Parathyroid adenoma (tissue), 2 donors: ENCODE measurements around the gene NUMBL.
"Not testable (repeated sequence)": the region's sequence is repeated elsewhere in the genome, so short reads cannot be mapped to it uniquely, and the experiment has no call there.

Experiments
- H2AFZ ChIP-seq: fragments of 300-600 bp; sonication (generic); one replicate; pipeline ENCODE4 v1.7.0; 2017; ENCODE audit warnings: antibody characterized with exemption, mild to moderate bottlenecking
- H3K27ac ChIP-seq: fragments of 300-600 bp; sonication (generic); one replicate; pipeline ENCODE4 v1.7.0; 2017
- H3K27me3 ChIP-seq: fragments of 300-600 bp; sonication (generic); one replicate; pipeline ENCODE4 v1.7.0; 2017; ENCODE audit warnings: low read length; ENCODE audit not compliant: control insufficient read depth, insufficient read depth
- H3K36me3 ChIP-seq: fragments of 300-600 bp; sonication (generic); one replicate; pipeline ENCODE4 v1.7.0; 2017; ENCODE audit warnings: low read length; ENCODE audit not compliant: control insufficient read depth, insufficient read depth
- H3K4me1 ChIP-seq: fragments of 300-600 bp; sonication (generic); one replicate; pipeline ENCODE4 v1.7.0; 2017; ENCODE audit warnings: control low read depth
- H3K4me2 ChIP-seq: fragments of 300-600 bp; sonication (generic); one replicate; pipeline ENCODE4 v1.7.0; 2017; ENCODE audit warnings: low read length
- H3K4me3 ChIP-seq: fragments of 300-600 bp; sonication (generic); one replicate; pipeline ENCODE4 v1.7.0; 2017; ENCODE audit warnings: low read depth, low read length
- H3K79me2 ChIP-seq: fragments of 300-600 bp; sonication (generic); one replicate; pipeline ENCODE4 v1.7.0; 2017; ENCODE audit warnings: control low read depth
- H3K9ac ChIP-seq: fragments of 300-600 bp; sonication (generic); one replicate; pipeline ENCODE4 v1.7.0; 2017; ENCODE audit warnings: mild to moderate bottlenecking
- H3K9me3 ChIP-seq: fragments of 300-600 bp; sonication (generic); one replicate; pipeline ENCODE4 v1.7.0; 2017; ENCODE audit warnings: low read length; ENCODE audit not compliant: control insufficient read depth
- TF ChIP-seq, protein P1 (sequence below): fragments of 300-600 bp; sonication (generic); IDR thresholded peaks from one replicate; pipeline ENCODE4 v1.7.0; 2017; ENCODE audit warnings: antibody characterized with exemption, mild to moderate bottlenecking
- donor health status: primary hyperparathyroidism.

The NUMBL gene

DNA sequence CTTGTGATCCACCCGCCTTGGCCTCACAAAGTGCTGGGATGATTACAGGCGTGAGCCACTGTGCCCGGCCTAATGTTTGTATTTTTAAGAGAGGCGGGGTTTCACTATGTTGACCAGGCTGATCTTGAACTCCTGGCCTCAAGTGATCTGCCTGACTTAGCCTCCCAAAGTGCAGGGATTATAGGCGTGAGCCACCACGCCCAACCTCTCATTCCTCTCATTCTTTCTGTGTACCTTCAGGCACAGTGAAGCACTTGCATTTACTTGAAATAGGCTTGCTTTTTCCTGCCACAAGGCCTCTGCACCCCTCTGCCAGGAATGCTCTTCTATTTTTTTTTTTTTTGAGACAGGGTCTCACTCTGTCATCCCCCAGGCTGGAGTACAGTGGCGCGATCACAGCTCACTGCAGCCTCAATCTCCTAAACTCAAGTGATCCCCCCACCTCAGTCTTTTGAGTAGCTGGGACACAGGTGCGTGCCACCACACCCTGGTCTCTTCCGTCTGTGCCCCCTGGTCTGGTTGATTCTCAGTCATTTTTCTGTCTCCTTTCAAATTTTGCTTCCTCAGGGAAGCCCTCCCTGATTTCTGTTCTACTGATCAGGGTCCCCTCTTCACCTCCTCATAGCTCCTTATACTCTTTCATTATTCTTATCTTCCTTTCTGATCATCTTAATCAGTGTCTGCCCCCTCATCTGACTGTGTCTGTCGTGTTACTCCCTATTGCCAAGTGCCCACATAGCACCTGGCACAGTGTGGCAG is 44.7 kb upstream of the NUMBL start:
- H3K4me1 ChIP-seq, result no peaks in the 10 kb centered on the region
- H3K9ac ChIP-seq, result no peak overlapping the region
- H3K4me3 ChIP-seq, result no peak overlapping the region
- no peaks in the 10 kb centered on the region for H3K9me3 ChIP-seq
- TF ChIP-seq, protein P1, sequence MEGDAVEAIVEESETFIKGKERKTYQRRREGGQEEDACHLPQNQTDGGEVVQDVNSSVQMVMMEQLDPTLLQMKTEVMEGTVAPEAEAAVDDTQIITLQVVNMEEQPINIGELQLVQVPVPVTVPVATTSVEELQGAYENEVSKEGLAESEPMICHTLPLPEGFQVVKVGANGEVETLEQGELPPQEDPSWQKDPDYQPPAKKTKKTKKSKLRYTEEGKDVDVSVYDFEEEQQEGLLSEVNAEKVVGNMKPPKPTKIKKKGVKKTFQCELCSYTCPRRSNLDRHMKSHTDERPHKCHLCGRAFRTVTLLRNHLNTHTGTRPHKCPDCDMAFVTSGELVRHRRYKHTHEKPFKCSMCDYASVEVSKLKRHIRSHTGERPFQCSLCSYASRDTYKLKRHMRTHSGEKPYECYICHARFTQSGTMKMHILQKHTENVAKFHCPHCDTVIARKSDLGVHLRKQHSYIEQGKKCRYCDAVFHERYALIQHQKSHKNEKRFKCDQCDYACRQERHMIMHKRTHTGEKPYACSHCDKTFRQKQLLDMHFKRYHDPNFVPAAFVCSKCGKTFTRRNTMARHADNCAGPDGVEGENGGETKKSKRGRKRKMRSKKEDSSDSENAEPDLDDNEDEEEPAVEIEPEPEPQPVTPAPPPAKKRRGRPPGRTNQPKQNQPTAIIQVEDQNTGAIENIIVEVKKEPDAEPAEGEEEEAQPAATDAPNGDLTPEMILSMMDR, result no peak
- no peak overlapping the region for H3K4me2 ChIP-seq
- no peak overlapping the region for H3K27ac ChIP-seq
- H3K79me2 ChIP-seq, result no peaks in the 10 kb centered on the region
- no peak overlapping the region for H2AFZ ChIP-seq
- no peaks in the 10 kb centered on the region for H3K27me3 ChIP-seq
- H3K36me3 ChIP-seq, result no peaks in the 10 kb centered on the region

DNA sequence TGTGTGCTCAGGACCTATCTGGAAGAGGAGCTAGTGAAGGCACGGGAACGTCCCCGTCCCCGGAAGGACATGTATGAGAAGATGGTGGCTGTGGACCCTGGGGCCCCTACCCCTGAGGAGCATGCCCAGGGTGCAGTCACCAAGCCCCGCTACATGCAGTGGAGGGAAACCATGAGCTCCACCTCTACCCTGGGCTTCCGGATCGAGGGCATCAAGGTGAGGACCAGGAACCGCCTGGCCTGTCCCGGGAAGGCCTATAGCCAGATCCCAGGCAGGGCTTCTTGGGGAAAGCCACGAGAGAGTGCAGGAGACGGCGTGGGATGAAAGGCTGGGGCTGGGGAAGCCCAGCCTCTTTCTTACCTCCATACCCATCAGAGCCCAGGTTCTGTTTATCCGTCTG is 42.7 kb upstream of the NUMBL start:
- H3K4me1 ChIP-seq, result no peaks in the 10 kb centered on the region
- H3K27ac ChIP-seq, result no peak overlapping the region
- no peaks in the 10 kb centered on the region for H3K36me3 ChIP-seq
- H3K79me2 ChIP-seq, result no peaks in the 10 kb centered on the region
- no peak overlapping the region for H2AFZ ChIP-seq
- no peak overlapping the region for H3K4me2 ChIP-seq
- H3K4me3 ChIP-seq, result no peak overlapping the region
- no peak overlapping the region for H3K9ac ChIP-seq
- TF ChIP-seq, protein P1, result no peak
- H3K9me3 ChIP-seq, result no peaks in the 10 kb centered on the region
- H3K27me3 ChIP-seq, result no peaks in the 10 kb centered on the region

DNA sequence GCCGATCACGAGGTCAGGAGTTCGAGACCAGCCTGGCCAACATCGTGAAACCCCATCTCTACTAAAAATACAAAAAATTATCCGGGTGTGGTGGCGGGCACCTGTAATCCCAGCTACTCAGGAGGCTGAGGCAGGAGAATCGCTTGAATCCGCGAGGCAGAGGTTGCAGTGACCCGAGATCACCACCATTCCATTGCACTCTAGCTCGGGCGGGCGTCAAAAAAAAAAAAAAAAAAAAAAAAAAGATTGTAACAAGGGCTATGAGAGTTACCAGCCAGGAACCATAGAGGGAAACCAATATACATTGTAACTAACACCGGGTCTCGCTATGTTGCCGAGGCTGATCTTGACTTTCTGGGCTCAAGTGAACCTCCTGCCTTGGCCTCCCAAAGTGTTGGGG is 41.9 kb upstream of the NUMBL start:
- H3K27ac ChIP-seq, H3K79me2 ChIP-seq, H3K4me3 ChIP-seq, H3K9me3 ChIP-seq, H3K9ac ChIP-seq, H3K4me2 ChIP-seq, H3K27me3 ChIP-seq, H3K4me1 ChIP-seq, H2AFZ ChIP-seq, H3K36me3 ChIP-seq: not testable (repeated sequence)

DNA sequence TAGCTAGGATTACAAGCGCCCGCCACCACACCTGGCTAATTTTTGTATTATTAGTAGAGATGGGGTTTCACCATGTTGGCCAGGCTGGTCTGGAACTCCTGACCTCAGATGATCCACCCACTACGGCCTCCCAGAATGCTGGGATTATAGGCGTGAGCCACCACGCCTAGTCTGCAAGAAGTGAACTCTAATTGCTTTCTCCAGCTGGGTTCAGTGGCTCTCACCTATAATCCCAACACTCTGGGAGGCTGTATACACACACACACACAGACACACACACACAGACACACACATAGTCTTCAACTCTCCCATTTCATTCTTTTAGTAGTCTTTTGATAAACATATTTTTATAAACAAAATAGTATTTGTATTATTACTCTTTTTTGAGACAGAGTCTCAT is 39.6 kb upstream of the NUMBL start:
- H3K4me2 ChIP-seq, result not testable (repeated sequence)

DNA sequence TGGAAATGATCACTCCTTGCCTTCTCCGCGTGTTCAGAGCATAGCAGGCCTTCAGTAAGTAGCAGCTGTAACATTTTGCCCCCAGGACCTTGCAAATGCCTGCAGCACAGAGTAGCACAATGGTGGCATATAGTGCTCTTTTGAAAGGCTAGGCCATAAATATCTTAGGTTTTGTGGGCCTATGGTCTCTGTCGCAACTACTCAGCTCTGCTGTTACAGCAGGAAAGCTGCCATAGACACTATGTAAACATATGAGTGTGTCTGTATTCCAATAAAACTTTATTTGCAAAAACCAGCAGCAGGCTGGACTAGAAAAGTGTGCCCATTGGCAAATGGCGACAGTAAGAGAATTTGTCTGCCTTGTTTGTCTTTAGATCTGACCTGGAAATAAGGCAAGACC is 35.8 kb upstream of the NUMBL start:
- no peaks in the 10 kb centered on the region for H3K4me1 ChIP-seq
- no peaks in the 10 kb centered on the region for H3K27me3 ChIP-seq
- no peak overlapping the region for H3K4me3 ChIP-seq
- H2AFZ ChIP-seq, result no peak overlapping the region
- no peaks in the 10 kb centered on the region for H3K36me3 ChIP-seq
- no peaks in the 10 kb centered on the region for H3K9me3 ChIP-seq
- H3K4me2 ChIP-seq, result no peak overlapping the region
- no peak overlapping the region for H3K27ac ChIP-seq
- TF ChIP-seq, protein P1, result no peak
- no peak overlapping the region for H3K9ac ChIP-seq
- H3K79me2 ChIP-seq, result peaks cover 27% of the 10 kb centered on the region

More for the DNA sequence above, 39.6 kb upstream of the NUMBL start:
- not testable (repeated sequence) for H3K4me1 ChIP-seq, H3K4me3 ChIP-seq, H3K27ac ChIP-seq, H2AFZ ChIP-seq, H3K27me3 ChIP-seq, H3K79me2 ChIP-seq, H3K36me3 ChIP-seq, H3K9me3 ChIP-seq, H3K9ac ChIP-seq

DNA sequence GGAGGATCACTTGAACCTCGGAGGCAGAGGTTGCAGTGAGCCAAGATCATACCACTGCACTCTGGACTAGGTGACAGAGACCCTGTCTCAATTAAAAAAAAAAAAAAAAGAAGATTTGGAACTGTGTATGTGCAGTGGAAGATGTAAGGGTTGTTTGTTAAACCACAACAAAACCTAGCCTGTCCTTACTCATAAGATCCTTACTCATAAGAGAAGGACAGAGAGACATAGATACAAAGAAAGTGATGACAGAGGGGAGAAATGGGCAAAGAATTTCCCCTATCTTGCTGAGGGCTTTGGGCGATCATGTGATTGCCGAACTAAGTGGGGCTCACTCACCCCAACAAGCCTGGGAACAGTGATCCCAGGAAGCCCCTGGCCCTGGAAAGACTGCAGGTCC is 34.4 kb upstream of the NUMBL start:
- Histone ChIP-seq H3K4me3 (no peak overlapping the region), H2AFZ (no peak overlapping the region), H3K27ac (no peak overlapping the region), H3K79me2 (peaks cover 42% of the 10 kb centered on the region), H3K36me3 (no peaks in the 10 kb centered on the region), H3K27me3 (no peaks in the 10 kb centered on the region), H3K4me2 (no peak overlapping the region), H3K9ac (no peak overlapping the region), H3K4me1 (peaks cover 5% of the 10 kb centered on the region), H3K9me3 (no peaks in the 10 kb centered on the region)
- TF ChIP-seq, protein P1, result no peak
